COLO668 (cell line): Measurements from ENCODE around the gene EIF1B.
A peak's percentile ranks its signal among the peaks of the same experiment; 100 is the strongest.
"Not testable (repeated sequence)": the region's sequence is repeated elsewhere in the genome, so short reads cannot be mapped to it uniquely, and the experiment has no call there.

ENCODE experiments used
- DNase-seq: peaks from one replicate; lab custom pipeline; 2025; ENCODE audit not compliant: unreplicated experiment; lab: John Stamatoyannopoulos, UW

The EIF1B gene

GRCh38 chr3:40309418-40309924, at the start of gene EIF1B:
EIF1B (plus strand) TSS chr3:40309707; CDS start chr3:40309942, 235 bp downstream.
- DNase-seq = peak; percentile 95

DNA sequence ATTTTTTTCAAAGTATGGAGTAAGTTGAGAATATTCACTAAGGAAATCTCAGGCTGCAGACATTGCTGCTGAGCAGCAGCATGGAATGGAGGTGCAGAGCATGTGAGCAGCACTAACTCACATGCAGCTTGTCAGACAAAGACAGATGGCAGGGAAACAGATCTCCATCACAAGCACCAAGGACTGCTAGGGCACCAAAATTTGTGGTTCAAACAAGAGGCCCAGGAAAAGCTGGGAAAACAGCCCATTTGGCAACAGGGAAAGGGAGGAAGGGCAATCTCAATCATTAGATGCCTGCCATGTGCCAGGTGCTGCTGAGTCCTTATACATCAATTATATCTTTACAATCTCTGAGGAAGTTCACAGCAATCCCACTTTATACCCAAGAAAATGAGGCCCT, 47.2 kb upstream of the EIF1B start:
- DNase-seq = no peak

DNA sequence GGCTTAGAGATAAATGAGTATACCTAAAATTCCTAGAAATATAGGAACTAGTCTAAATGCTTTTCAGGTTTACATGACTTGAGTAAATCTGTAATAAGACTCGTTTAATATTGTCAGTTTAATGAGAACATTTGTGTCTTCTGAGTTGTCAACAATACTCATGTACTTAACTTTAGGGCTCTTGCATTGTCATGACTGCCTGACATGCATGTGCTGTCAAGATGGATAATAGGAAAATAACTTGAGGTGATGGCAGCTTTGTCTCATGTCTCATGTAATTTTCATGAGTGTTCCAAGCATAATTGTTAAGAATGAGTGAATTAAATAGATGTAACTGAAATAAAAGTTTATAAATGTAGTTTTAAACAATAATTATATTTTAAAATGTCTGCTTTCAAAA, 45.1 kb upstream of the EIF1B start:
- DNase-seq = no peak

DNA sequence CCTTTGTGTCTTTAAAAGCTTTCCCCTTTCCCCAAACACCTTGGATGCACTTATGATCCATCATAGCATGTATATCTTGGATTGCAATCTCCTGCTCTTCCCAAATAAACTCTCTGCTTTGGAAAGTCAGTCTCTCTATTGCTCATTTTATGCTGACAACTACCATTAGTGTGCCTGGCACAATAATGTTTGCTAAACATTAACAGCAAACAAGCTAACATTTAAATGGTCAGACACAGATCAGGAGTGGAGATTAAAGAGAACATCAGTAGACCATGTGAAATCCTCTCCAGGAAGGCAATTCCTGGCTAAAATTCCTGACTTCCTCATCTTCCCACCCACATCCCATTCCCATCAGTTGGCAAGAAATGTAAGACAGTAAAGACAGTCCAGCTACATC, 44.3 kb upstream of the EIF1B start:
- no peak for DNase-seq

DNA sequence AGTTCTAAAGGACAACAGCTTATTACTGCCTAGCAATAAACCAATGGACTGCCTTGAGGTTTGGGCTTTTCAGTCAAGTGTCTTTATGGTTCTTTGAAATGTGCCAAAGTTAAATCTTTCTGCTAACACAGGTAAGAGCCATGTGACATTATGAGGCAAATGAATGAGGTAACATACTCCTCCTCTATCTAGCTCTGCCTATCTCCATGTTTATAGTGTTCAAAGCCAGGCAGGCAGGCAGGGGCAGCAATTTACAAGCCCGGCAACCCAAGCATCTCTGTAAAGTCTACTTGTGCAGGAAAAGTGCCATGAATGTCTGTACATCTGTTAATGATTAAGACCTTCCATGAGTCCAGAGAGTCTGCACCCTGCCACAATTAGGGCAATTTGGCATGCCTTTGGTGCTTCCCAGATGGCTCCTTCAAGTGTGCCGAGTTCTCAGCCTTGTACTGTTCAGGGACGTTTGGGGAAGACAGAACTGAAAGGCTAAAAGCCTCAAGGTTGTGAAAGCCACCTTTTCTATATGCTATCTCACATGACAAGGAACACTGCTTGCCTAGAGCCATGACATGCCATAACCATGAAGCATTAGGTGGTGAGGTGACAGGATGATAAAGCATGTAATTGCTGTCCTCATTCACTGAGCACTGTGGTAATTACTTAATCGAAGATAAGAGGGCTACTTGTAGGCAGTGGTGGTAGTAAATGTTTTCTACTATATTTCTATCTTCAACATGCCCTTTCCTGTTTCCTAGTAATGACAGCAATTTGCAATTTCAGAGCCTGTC, 41.4 kb upstream of the EIF1B start:
- DNase-seq = no peak

DNA sequence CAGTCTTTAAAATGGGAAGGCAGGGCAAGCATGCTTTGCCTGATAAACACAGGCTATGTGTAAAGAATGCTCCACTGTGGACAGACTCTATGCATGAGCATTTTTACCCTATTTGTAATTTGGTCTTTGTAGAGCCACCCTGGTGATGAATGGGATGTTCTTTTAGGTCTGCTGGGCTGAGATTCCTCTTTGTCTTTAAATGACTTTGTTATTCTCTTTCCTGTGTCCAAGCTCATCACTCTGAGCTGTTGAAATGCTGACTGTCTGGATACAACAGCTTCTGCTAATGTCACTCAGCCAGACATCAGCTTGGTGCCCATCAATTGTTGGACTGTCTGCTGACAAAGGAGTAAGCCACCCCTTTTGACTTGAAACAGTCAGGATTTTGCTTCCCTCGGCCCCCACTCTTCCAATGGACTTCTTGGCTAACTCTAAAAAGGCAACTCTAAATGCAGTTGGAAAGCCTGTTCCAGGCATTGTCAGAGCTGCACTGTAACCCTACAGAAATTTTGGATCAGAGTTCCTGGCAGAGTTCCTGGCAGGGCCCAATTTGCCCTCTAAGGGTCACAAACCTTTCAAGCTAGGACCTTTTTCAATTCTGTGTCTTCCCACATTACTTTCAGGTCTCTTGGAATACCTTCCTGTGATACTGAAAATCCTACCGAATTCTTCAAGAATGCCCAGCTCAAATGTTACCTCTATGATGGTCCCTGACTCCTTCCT, 40.5 kb upstream of the EIF1B start:
- DNase-seq = no peak

- DNase-seq = no peak
Measured at GRCh38 chr3:40278791-40279190, 30.7 kb upstream of the EIF1B start.

GRCh38 chr3:40281995-40282394, 27.5 kb upstream of the EIF1B start:
- DNase-seq = no peak

- not testable (repeated sequence) for DNase-seq
Measured at GRCh38 chr3:40283057-40283456, 26.4 kb upstream of the EIF1B start.

DNA sequence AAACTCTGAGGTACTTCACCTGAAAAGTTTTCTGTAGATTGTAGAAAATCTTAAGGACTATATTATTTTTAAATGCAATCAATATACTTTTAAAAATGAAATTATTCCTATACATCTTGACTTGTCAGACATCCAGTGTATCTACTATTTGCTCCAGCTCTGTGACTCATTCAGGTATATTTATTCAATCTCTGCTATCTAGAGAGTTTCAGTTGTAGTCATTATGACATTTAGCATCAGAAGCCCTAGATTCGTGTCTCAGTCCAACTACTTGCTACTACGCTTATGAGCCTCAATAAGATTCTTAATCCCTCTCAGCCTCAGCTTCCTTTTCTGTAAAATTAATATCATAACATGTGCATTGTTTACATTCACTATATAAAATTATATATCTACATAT, 22.3 kb upstream of the EIF1B start:
- no peak for DNase-seq

DNA sequence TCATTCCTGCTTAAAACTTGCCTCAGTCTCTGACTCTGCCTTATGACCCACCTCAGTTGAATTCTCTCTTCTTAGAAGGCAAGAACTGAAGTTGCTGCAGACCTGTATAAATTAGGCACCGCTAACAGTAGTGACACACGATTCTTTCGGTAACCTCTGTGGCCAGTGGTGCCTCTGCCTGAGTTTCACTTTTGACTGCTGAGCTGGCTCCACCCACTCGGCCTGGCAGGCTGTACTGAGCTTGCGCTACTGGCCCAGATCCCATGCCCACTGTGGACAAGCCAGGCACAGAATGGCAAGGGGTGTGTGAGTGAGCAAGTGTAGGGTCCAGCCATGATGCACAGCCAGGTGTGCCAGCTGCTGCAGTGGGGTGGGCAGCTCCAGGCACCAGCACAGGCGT, 19.1 kb upstream of the EIF1B start:
- DNase-seq = no peak

DNA sequence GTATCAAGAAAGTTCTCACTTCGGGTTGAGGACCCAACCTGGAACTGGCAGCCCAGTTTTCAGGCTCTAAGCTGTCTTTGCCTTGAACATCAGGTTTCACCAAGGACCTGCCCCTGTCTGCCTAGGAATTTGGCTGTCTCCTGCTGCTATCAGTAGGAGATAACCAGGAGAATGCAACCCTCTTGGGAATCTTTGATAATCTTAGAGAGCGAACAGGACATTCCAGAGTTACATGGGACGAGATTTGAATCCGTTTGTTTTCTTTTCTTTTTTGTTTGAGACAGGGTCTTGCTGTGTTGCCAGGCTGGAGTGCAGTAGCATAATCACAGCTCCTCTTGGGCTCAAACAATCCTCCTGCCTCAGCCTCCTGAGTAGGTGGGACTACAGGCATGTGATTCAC, 18.0 kb upstream of the EIF1B start:
- no peak for DNase-seq

GRCh38 chr3:40292637-40293349, 16.7 kb upstream of the EIF1B start:
- no peak for DNase-seq

DNA sequence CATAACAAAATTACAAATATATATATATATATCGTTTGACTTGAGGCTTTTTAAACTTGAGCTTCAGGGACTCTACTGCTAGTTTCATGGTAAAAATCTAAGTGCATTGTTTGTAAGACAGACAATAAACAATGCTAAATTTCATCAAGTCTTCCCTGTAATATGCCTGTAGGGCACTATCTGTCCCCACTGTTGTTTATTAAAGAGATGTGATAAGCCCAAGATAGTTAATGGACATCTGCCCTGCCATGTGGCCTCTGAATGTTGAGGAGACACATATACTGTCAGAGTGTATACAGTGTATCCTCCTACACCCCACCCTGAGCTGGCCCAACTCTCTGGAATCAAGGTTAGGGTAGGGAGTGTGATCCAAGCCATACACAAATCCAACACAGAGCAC, 15.1 kb upstream of the EIF1B start:
- no peak for DNase-seq

DNA sequence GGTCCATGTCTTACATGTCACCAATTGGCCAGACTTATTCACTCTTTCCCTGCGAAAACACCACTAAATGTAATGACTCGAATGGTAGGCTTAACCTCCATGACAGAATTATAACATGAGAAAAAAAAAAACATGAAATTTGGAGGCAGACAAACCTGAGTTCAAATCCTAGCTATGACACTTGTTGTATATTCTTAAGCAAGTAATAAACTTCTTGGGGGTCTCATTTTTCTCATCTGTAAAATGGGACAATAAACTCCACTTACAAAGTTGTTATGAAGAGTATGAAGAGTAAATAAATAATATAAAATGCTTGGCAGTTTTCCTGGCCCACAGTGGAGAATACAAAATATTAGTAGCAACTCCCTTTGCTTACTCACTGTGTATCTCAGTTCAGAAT, 11.4 kb upstream of the EIF1B start:
- no peak for DNase-seq

- no peak for DNase-seq
Measured at GRCh38 chr3:40299130-40299720, 10.3 kb upstream of the EIF1B start.

- DNase-seq = no peak
Measured at GRCh38 chr3:40299721-40300335, 9.7 kb upstream of the EIF1B start.

- no peak for DNase-seq
Measured at GRCh38 chr3:40302784-40303183, 6.7 kb upstream of the EIF1B start.

- DNase-seq = no peak
Measured at GRCh38 chr3:40304352-40304751, 5.2 kb upstream of the EIF1B start.

DNA sequence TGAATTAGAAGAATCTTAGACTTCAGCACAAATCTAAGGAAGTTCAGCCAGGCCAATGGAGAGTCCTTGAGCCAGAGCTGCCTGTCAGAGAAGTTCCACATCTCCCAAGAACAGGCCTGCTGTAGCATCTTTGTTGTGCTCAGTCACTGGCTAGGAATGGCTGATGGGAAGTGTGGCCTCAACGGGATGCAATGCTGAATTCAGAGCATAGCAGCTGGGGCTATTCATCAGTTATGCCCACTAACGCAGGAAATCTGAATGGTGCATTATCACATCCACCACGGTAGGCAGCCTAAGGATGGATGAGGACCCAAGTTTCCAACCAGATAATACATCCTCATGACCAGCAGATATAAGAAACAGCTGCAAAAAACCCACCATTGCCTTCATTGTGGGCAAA, 3.2 kb upstream of the EIF1B start:
- DNase-seq = no peak

GRCh38 chr3:40307176-40307575, 2.3 kb upstream of the EIF1B start:
- no peak for DNase-seq
